Muscle of leg (tissue), 11 donors: ENCODE measurements around the gene DHH. TPM values are rescaled to one million over a fixed set of nuclear protein-coding genes. Genes with fewer than 3 reads are reported as not detected.

Experiments used
- DNase-seq: peaks from one replicate; pipeline ENCODE4 v3.0.0; 2013
- H3K27ac ChIP-seq: one replicate; pipeline ENCODE4 v1.5.1; 2013; ENCODE audit warnings: mild to moderate bottlenecking, low read length, control low read depth
- H3K27me3 ChIP-seq: one replicate; pipeline ENCODE4 v1.6.1; 2013; ENCODE audit warnings: low read length; ENCODE audit not compliant: control insufficient read depth, insufficient read depth
- H3K36me3 ChIP-seq: one replicate; pipeline ENCODE4 v1.6.1; 2013; ENCODE audit warnings: low read length; ENCODE audit not compliant: control insufficient read depth, insufficient read depth
- H3K4me1 ChIP-seq: one replicate; pipeline ENCODE4 v1.6.1; 2013; ENCODE audit warnings: low read length; ENCODE audit not compliant: control insufficient read depth, insufficient read depth
- H3K4me3 ChIP-seq: one replicate; pipeline ENCODE4 v1.5.1; 2013; ENCODE audit warnings: low read length, control low read depth
- H3K9me3 ChIP-seq: replicated peaks from 2 replicates; pipeline ENCODE4 v1.6.1; 2013; ENCODE audit warnings: low read depth, low read length; ENCODE audit not compliant: control insufficient read depth
- WGBS: methylation state at CpG from one replicate; pipeline ENCODE4 v1.1.5; 2013; ENCODE audit warnings: missing lambda C conversion rate; ENCODE audit not compliant: insufficient coverage; 5-methylcytosine and 5-hydroxymethylcytosine counted together
- polyA plus RNA-seq, 8 donors: library from polyadenylated mRNA; unstranded; fragments of 120-200 nt; gene quantifications; one replicate each; pipeline versions ENCODE4 v1.2.1 to v1.2.3, GENCODE V29; 2013; ENCODE audit warnings: inconsistent platforms in 1 of 8, low replicate concordance in 1 of 8; ENCODE audit not compliant: insufficient read length in 8 of 8, insufficient read depth in 1 of 8
- total RNA-seq: library from RNA; stranded (reverse); fragments of 120-200 nt; gene quantifications from one replicate; pipeline ENCODE4 v1.2.4, GENCODE V29; 2013

Gene DHH
- total and polyA plus RNA-seq, 9 donors: 0.42 to 3.4 (median 1.1) TPM

GRCh38 chr12:49109641-49110463 lies 15.3 kb upstream of the DHH start:
- peak overlapping the region; percentile 97 for H3K4me3 ChIP-seq
- H3K9me3 ChIP-seq: no peaks in the 10 kb centered on the region
- under 1% methylated on average over 21 of the region's 33 CpGs for WGBS
- DNase-seq: peak; percentile 70
- H3K27me3 ChIP-seq: no peaks in the 10 kb centered on the region
- peaks cover 28% of the 10 kb centered on the region for H3K36me3 ChIP-seq
- H3K4me1 ChIP-seq: peaks cover 45% of the 10 kb centered on the region
- peak overlapping the region; percentile 97 for H3K27ac ChIP-seq

DNA sequence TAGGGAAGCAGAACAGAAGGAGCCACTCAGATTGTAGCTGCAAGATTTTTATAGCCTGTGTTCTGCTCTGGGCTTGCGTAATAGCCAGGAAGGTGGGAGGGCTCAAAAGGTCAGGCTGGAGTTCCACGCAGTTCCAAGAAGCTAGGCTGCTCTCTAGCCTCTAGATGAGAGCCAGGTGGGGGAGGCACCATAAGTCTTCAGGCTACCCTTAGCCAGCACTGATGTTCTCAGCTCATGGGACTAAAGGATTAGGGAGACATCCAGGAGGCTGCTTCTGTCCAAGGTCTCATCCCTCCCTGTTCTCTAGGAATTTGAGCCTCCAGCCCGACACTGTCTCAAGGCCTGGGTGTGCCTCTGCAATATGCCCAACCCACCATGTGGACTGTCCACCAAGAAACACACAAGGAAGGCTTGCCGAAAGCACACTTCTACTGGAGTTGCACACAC lies 14.4 kb upstream of the DHH start:
- Histone ChIP-seq H3K9me3 (no peaks in the 10 kb centered on the region), H3K4me1 (peaks cover 48% of the 10 kb centered on the region), H3K4me3 (peak overlapping the region; percentile 97), H3K36me3 (peaks cover 37% of the 10 kb centered on the region), H3K27ac (peak overlapping the region; percentile 97), H3K27me3 (no peaks in the 10 kb centered on the region)
- DNase-seq: peak; percentile 80
- 13% methylated on average over 2 of the region's 4 CpGs for WGBS

DNA sequence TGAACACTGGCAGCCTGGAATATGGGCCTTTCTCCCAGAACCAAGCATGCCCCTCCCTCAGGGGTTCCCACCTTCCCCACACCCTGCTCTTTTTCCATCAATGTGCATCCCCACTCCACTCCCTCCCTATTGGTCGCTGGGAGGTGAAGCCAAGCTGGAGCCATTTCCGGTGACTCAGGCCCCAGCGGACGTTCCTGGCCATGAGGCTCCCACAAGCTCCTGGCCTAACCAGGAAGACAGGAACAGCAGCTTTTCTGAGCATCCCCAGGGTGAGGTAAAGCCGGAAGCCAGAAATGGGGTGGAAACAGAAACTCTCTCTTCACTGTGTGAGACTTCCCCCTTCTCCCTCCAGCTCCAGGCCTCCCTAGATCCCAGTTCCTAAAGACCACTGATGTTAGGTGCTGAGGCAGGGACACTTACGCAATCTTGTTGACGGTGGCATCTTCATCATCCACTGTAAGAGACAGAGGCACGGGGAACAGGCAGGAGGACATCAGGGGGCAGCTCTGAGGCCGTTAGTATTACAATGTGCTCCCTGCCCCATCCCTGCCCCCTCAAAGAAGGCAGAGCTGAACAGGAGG lies 11.0 kb upstream of the DHH start:
- no peak overlapping the region for H3K4me3 ChIP-seq
- 47% methylated on average over 3 of the region's 9 CpGs for WGBS
- H3K9me3 ChIP-seq: no peaks in the 10 kb centered on the region
- H3K36me3 ChIP-seq: peaks cover 70% of the 10 kb centered on the region
- H3K27me3 ChIP-seq: no peaks in the 10 kb centered on the region
- peak; percentile 77 for DNase-seq
- peak overlapping the region; percentile 62 for H3K27ac ChIP-seq
- H3K4me1 ChIP-seq: peaks cover 42% of the 10 kb centered on the region

DNA sequence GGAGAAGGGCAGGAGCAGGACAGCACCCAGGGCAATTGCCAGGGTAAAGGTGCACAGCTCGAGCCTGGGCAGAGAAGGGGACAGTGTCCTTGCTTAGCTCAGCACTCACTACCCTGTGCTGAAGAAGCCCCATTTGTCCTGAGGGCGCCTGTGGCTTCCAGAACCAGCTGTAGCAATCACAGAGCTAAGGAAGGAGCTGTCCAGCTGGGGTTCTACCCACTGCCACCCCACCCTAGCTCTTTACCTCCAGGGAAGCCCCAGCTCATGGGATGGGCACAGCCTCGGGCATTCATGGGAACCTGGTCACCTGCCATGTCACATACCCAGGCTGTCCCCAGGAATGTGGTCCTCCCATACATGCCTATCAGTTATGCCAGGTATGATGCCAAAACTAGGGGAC lies 10.2 kb upstream of the DHH start:
- 100% methylated on average over 2 of the region's 3 CpGs for WGBS
- H3K4me1 ChIP-seq: peaks cover 42% of the 10 kb centered on the region
- DNase-seq: no peak
- H3K36me3 ChIP-seq: peaks cover 75% of the 10 kb centered on the region
- no peaks in the 10 kb centered on the region for H3K9me3 ChIP-seq
- H3K4me3 ChIP-seq: no peak overlapping the region
- no peak overlapping the region for H3K27ac ChIP-seq
- H3K27me3 ChIP-seq: no peaks in the 10 kb centered on the region

DNA sequence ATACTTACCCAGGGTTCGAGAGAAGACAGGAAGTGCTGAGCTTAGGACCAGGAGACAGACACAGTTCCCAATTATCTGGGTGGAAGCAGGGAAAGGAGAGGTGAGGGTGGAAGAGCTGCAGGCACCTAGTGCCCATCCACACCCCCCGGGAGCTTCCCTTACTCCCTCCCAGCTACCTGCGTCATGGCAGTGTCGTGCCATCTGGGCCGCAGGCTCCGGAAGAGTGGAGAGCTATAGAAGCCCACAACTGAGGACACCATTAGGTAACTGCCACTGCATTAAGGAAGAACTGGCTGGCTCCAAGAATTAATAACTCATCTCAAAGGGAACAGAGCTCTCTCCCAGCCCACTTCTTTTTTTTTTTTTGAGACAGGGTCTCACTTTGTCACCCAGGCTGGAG lies 5.8 kb upstream of the DHH start:
- no peak overlapping the region for H3K4me3 ChIP-seq
- no peak for DNase-seq
- no peaks in the 10 kb centered on the region for H3K9me3 ChIP-seq
- H3K36me3 ChIP-seq: peaks cover 90% of the 10 kb centered on the region
- 96% methylated on average over 4 of the region's 6 CpGs for whole genome bisulfite sequencing
- no peaks in the 10 kb centered on the region for H3K27me3 ChIP-seq
- H3K27ac ChIP-seq: no peak overlapping the region
- H3K4me1 ChIP-seq: peaks cover 8% of the 10 kb centered on the region

DNA sequence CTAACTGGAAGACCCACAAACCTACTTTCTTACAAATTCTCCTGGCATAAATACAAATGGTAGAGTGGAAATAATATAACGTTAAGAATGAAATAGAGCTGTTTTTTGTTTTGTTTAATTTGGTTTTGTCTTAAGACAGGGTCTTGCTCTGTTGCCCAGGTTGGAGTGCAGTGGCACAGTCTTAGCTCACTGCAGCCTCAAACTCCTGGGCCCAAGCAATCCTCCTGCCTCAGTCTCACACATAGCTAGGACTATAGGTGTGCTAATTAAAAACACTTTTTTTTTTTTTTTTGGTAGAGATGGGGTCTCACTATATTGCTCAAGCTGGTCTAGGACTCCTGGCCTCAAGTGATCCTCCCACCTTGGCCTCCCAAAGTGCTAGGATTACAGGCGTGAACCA lies 4.1 kb upstream of the DHH start:
- no peak for DNase-seq
- Histone ChIP-seq H3K27me3 (peaks cover 15% of the 10 kb centered on the region), H3K9me3 (no peaks in the 10 kb centered on the region), H3K4me3 (no peak overlapping the region), H3K4me1 (peaks cover 14% of the 10 kb centered on the region), H3K36me3 (peaks cover 73% of the 10 kb centered on the region), H3K27ac (no peak overlapping the region)
- WGBS: 88% methylated on average over 1 of the region's 2 CpGs

DNA sequence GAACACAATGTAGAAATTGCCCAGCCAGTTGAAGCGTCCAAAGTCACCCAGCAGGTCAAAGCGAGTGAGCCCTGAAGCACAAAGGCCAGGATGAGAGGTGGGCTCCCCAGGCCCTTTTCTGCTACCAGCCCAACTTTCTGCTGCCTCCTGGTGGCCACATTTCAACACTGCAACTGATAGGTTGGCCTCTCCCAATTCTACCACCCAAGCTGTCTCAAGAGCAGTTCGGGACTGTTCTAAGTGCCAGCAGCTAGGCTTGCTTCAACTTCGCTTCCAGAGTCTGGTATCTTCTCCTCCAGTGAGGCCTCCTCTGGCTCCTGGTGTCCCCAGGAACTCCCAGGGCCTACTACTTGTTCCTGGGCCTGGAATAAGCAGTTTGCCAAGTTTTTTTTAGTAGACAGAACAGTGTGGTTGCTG lies 3.4 kb upstream of the DHH start:
- H3K27ac ChIP-seq: no peak overlapping the region
- no peak overlapping the region for H3K4me3 ChIP-seq
- peaks cover 17% of the 10 kb centered on the region for H3K4me1 ChIP-seq
- H3K9me3 ChIP-seq: no peaks in the 10 kb centered on the region
- DNase-seq: peak; percentile 46
- peaks cover 21% of the 10 kb centered on the region for H3K27me3 ChIP-seq
- H3K36me3 ChIP-seq: peaks cover 66% of the 10 kb centered on the region
- WGBS: 60% methylated on average over 4 of the region's 4 CpGs

DNA sequence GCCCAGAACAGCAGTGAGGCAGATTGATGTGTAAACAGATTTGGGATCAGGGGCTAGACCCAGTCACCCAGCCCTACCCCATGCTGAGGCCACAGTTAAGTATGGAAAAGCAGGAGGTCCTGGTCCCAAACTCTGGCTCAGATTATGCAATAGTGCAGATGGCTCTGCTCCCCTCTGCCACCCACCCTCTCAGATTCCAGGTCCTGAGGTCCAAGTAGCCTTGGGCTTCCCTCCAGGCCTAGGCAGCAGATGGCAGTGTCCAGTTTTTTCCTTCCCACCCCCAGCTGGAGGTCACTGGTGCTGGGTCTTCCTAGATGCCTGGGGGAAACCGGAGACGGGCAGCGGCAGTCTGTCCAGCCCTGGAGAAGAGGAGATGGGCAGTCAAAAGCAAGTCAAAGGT lies 2.8 kb upstream of the DHH start:
- Histone ChIP-seq H3K36me3 (peaks cover 60% of the 10 kb centered on the region), H3K9me3 (no peaks in the 10 kb centered on the region), H3K27me3 (peaks cover 28% of the 10 kb centered on the region), H3K4me3 (no peak overlapping the region), H3K27ac (no peak overlapping the region), H3K4me1 (peaks cover 20% of the 10 kb centered on the region)
- whole genome bisulfite sequencing: no CpG with 5 or more reads among the region's 3 CpGs
- no peak for DNase-seq

DNA sequence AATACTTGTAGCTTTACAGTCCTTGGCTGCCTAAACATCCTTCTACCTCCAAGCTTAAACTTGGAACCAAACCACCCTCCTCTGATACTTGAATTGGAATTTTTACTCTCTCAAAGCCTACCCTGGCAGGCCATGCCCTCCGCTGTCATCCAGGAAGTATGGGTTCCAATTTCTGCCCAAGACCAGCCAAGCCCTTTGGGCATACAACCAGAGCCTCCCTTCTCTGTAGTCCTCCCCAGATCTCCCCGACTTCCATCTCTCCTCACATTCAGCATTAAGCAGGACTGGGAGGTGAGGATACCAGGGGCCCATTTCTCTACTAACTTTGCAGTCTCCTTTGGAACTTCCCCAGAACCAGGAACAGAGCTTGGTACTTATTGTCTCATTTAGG lies 369 bp upstream of the DHH start:
- Histone ChIP-seq H3K36me3 (peaks cover 37% of the 10 kb centered on the region), H3K27me3 (peaks cover 52% of the 10 kb centered on the region), H3K27ac (no peak overlapping the region), H3K4me3 (no peak overlapping the region), H3K4me1 (peaks cover 43% of the 10 kb centered on the region), H3K9me3 (no peaks in the 10 kb centered on the region)
- no peak for DNase-seq
- WGBS: 57% methylated on average over 1 of the region's 2 CpGs

DNA sequence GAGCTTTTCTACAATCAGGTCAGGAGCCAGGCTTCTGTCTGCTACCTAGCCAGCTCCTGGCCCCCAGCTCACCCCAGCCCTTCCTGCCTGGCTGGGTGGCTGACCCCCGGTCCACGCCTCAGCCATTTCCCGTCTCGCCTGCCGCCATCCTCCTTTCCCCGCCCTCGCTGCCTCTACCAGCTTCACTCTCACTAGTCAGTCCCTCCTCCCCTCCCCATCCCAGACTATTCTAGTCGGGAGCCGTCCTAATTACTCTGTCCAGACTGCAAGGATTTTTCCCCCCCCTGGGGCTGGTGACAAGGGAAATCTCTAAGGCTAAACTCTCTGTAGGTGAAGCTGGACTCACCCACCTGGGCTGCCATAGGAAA lies 825 bp downstream of the DHH start:
- no peak for DNase-seq
- no peaks in the 10 kb centered on the region for H3K9me3 ChIP-seq
- peaks cover 50% of the 10 kb centered on the region for H3K4me1 ChIP-seq
- H3K27me3 ChIP-seq: peaks cover 64% of the 10 kb centered on the region
- H3K4me3 ChIP-seq: no peak overlapping the region
- no peak overlapping the region for H3K27ac ChIP-seq
- WGBS: 4% methylated on average over 7 of the region's 9 CpGs
- H3K36me3 ChIP-seq: peaks cover 27% of the 10 kb centered on the region
